HUES48 (cell line): ENCODE results near the gene GTF2F2.

Experiments
- H3K27ac ChIP-seq: one replicate; pipeline ENCODE4 v1.7.0; 2013; ENCODE audit warnings: low read depth, low read length, inconsistent platforms
- H3K27me3 ChIP-seq: 2 replicates; pipeline ENCODE4 v1.6.1; 2013; ENCODE audit warnings: mild to moderate bottlenecking, low read length; ENCODE audit not compliant: control insufficient read depth, insufficient read depth
- H3K36me3 ChIP-seq: 2 replicates; pipeline ENCODE4 v1.6.1; 2013; ENCODE audit warnings: low read length; ENCODE audit not compliant: control insufficient read depth, insufficient read depth
- H3K4me1 ChIP-seq: 2 replicates; pipeline ENCODE4 v1.6.1; 2013; ENCODE audit warnings: mild to moderate bottlenecking, low read length; ENCODE audit not compliant: control insufficient read depth, insufficient read depth
- H3K4me3 ChIP-seq: 2 replicates; pipeline ENCODE4 v1.5.1; 2013; ENCODE audit warnings: mild to moderate bottlenecking, low read depth, low read length
- H3K9ac ChIP-seq: 2 replicates; pipeline ENCODE4 v1.6.1; 2013; ENCODE audit warnings: mild to moderate bottlenecking, low read depth, low read length, moderate library complexity
- H3K9me3 ChIP-seq: 2 replicates; pipeline ENCODE4 v1.6.1; 2013; ENCODE audit warnings: low read length; ENCODE audit not compliant: control insufficient read depth, insufficient read depth

Gene GTF2F2

DNA sequence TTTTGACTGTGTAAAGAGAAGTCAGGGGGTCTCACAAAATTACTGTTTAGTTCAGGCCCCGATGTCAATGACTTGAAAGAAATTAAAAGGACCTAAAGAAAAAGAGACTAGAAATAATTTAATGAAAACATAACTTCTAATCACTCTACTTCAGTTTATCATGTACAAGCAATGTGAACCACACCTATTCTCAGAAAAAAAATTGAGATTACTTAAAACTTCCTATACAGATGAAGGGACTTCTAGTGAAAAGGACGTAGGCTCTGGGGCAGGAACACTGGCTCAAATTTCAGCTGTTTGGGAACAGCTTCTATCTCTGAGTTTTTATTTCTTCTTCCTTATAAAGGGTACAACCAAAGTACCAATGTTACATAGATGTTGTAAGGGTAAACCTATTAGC is 182.7 kb downstream of the GTF2F2 start:
- Histone ChIP-seq H3K9ac (no peak overlapping the region), H3K27me3 (no peaks in the 10 kb centered on the region), H3K4me3 (no peak overlapping the region), H3K27ac (no peak overlapping the region), H3K36me3 (no peaks in the 10 kb centered on the region), H3K4me1 (peaks cover 8% of the 10 kb centered on the region), H3K9me3 (no peaks in the 10 kb centered on the region)

GRCh38 chr13:45303866-45304265 is 183.6 kb downstream of the GTF2F2 start:
- H3K27ac ChIP-seq, result no peak overlapping the region

GRCh38 chr13:45305079-45305478 is 184.8 kb downstream of the GTF2F2 start:
- H3K4me1 ChIP-seq, result peaks cover 17% of the 10 kb centered on the region
- H3K27ac ChIP-seq, result no peak overlapping the region
- no peak overlapping the region for H3K4me3 ChIP-seq
- H3K9me3 ChIP-seq, result no peaks in the 10 kb centered on the region
- no peaks in the 10 kb centered on the region for H3K27me3 ChIP-seq
- H3K9ac ChIP-seq, result no peak overlapping the region
- no peaks in the 10 kb centered on the region for H3K36me3 ChIP-seq

More at GRCh38 chr13:45303866-45304265, 183.6 kb downstream of the GTF2F2 start:
- Histone ChIP-seq H3K4me1 (peaks cover 12% of the 10 kb centered on the region), H3K27me3 (no peaks in the 10 kb centered on the region), H3K36me3 (no peaks in the 10 kb centered on the region), H3K9me3 (no peaks in the 10 kb centered on the region), H3K9ac (no peak overlapping the region), H3K4me3 (no peak overlapping the region)

DNA sequence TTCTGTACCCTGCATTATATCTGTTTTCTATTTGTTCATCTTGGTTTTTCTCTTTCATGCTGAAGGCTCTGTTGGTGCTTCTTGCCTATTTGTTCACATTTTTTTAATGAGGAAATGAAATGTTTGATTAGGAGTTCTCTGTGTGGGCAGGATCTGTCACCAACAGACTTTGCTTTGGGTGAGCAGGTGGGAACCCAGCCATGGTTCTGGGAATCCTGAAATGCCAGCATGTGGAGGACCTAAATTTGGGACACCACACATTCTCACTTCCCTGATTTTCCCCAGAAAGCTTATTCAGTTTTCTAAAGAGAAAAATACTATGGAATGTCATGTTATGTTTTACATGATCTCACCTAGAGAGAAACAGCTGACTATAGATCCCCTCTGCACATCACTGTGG is 186.7 kb downstream of the GTF2F2 start:
- no peaks in the 10 kb centered on the region for H3K9me3 ChIP-seq
- no peak overlapping the region for H3K4me3 ChIP-seq
- H3K27me3 ChIP-seq, result no peaks in the 10 kb centered on the region
- H3K9ac ChIP-seq, result no peak overlapping the region
- no peaks in the 10 kb centered on the region for H3K36me3 ChIP-seq
- peaks cover 28% of the 10 kb centered on the region for H3K4me1 ChIP-seq
- H3K27ac ChIP-seq, result no peak overlapping the region

GRCh38 chr13:45310341-45311131 is 190.2 kb downstream of the GTF2F2 start:
- Histone ChIP-seq H3K9me3 (no peaks in the 10 kb centered on the region), H3K9ac (no peak overlapping the region), H3K4me1 (peaks cover 21% of the 10 kb centered on the region), H3K27ac (peak overlapping the region; percentile 21), H3K36me3 (no peaks in the 10 kb centered on the region), H3K4me3 (peak overlapping the region; percentile 62), H3K27me3 (no peaks in the 10 kb centered on the region)

GRCh38 chr13:45314822-45315221 is 194.5 kb downstream of the GTF2F2 start:
- Histone ChIP-seq H3K27me3 (no peaks in the 10 kb centered on the region), H3K4me1 (peaks cover 12% of the 10 kb centered on the region), H3K27ac (no peak overlapping the region), H3K36me3 (no peaks in the 10 kb centered on the region), H3K9me3 (no peaks in the 10 kb centered on the region), H3K9ac (no peak overlapping the region), H3K4me3 (no peak overlapping the region)

GRCh38 chr13:45315520-45316167 is 195.3 kb downstream of the GTF2F2 start:
- Histone ChIP-seq H3K9me3 (no peaks in the 10 kb centered on the region), H3K36me3 (no peaks in the 10 kb centered on the region), H3K27me3 (no peaks in the 10 kb centered on the region), H3K4me3 (no peak overlapping the region), H3K27ac (no peak overlapping the region), H3K4me1 (peaks cover 7% of the 10 kb centered on the region), H3K9ac (no peak overlapping the region)

GRCh38 chr13:45316338-45316737 is 196.0 kb downstream of the GTF2F2 start:
- Histone ChIP-seq H3K27ac (no peak overlapping the region), H3K9ac (no peak overlapping the region)

GRCh38 chr13:45316996-45317395 is 196.7 kb downstream of the GTF2F2 start:
- Histone ChIP-seq H3K4me1 (0 out of 2 replicates have a peak, but pooled peaks cover under 1% of the 10 kb centered on the region), H3K9me3 (no peaks in the 10 kb centered on the region), H3K27me3 (no peaks in the 10 kb centered on the region), H3K9ac (no peak overlapping the region), H3K27ac (no peak overlapping the region), H3K4me3 (no peak overlapping the region), H3K36me3 (no peaks in the 10 kb centered on the region)

More at GRCh38 chr13:45316338-45316737, 196.0 kb downstream of the GTF2F2 start:
- H3K36me3 ChIP-seq, result no peaks in the 10 kb centered on the region
- H3K27me3 ChIP-seq, result no peaks in the 10 kb centered on the region
- H3K4me3 ChIP-seq, result no peak overlapping the region
- H3K4me1 ChIP-seq, result 0 out of 2 replicates have a peak, but pooled peaks cover 3% of the 10 kb centered on the region
- no peaks in the 10 kb centered on the region for H3K9me3 ChIP-seq

GRCh38 chr13:45320876-45321629 is 200.7 kb downstream of the GTF2F2 start:
- Histone ChIP-seq H3K27ac (no peak overlapping the region), H3K4me1 (no peaks in the 10 kb centered on the region), H3K9ac (no peak overlapping the region), H3K36me3 (no peaks in the 10 kb centered on the region), H3K9me3 (no peaks in the 10 kb centered on the region), H3K27me3 (no peaks in the 10 kb centered on the region), H3K4me3 (no peak overlapping the region)

GRCh38 chr13:45325806-45326205 is 205.5 kb downstream of the GTF2F2 start:
- Histone ChIP-seq H3K4me3 (no peak overlapping the region), H3K9ac (no peak overlapping the region), H3K4me1 (no peaks in the 10 kb centered on the region), H3K27ac (no peak overlapping the region), H3K9me3 (no peaks in the 10 kb centered on the region), H3K36me3 (no peaks in the 10 kb centered on the region), H3K27me3 (no peaks in the 10 kb centered on the region)
